ENCODE data around the gene ARHGDIA. TPM values are rescaled to one million over a fixed set of nuclear protein-coding genes. Genes with fewer than 3 reads are reported as not detected.
A peak's percentile ranks its signal among the peaks of the same experiment; 100 is the strongest.

The ARHGDIA gene
- total RNA-seq, 5 donors from 2014 or later (not counting 1 experiment from before 2014, with no cell fraction given) = 473 to 577 (median 504) TPM

DNA sequence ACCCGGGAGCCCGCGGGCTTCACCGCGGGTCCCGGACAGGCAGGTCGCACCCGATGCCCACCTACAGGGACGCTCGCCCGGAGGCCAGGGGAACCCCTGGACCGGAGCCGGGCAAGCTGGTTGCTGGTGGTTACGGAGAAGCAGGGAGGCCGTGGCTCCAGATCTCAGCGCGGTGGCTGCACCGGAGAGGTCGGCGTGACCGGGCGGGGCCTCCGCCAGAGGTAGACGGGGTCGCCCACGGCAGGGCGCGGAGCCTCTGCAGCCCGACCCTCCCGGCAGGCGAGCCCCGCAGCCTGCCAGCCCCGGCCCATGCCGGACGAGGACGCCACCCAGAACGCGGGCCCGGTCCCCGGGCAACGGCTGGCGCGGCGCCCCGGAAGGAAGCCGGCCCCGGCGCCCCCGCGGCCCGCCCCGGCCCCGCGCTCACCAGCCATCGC lies 39.7 kb upstream of the ARHGDIA start:
- Histone ChIP-seq H3K27me3 (replicated peaks in 1 of 2; ENCODE audit: control insufficient read depth in 2 of 2, extremely low read depth in 1 of 2, insufficient read depth in 2 of 2, low read length in 1 of 2) (no peaks in the 10 kb centered on the region), H3K4me1 (ENCODE audit: control insufficient read depth in 1 of 2, extremely low read depth in 1 of 2, insufficient read depth in 2 of 2, low read length in 2 of 2) (peaks cover 5 to 33% of the 10 kb centered on the region in 2 experiments), H3K4me3 (ENCODE audit: control insufficient read depth in 1 of 2, extremely low read depth in 1 of 2, low read length in 1 of 2) (peak overlapping the region; percentile 70 to 90), H3K27ac (ENCODE audit: low read length) (no peak overlapping the region), H3K9me3 (no peaks in the 10 kb centered on the region), H3K36me3 (ENCODE audit: control insufficient read depth in 2 of 2, extremely low read depth in 1 of 2, insufficient read depth in 1 of 2, low read length in 1 of 2) (peaks cover 46 to 73% of the 10 kb centered on the region in 2 donors)
- CTCF ChIA-PET = no interaction called here
- H3K9me3 Mint-ChIP-seq = no peaks in the 10 kb centered on the region
- POLR2A ChIA-PET = no interaction called here
- H3K4me1 Mint-ChIP-seq = peaks cover 7 to 14% (median 10%) of the 10 kb centered on the region in 3 donors
- H3K27ac Mint-ChIP-seq = no peak overlapping the region
- DNase-seq = peak in 1 of 35 experiments; percentile 7
- H3K27me3 Mint-ChIP-seq = no peaks in the 10 kb centered on the region
- ATAC-seq (replicated peaks in 1 of 4) = peak in 3 of 4 experiments; percentile 59 to 67 (median 60)
- peaks cover 17% of the 10 kb centered on the region for H3K36me3 Mint-ChIP-seq
- under 1% methylated on average over 53 of the region's 55 CpGs for WGBS (ENCODE audit: insufficient coverage)
- peak overlapping the region; percentile 69 to 85 (median 82) for H3K4me3 Mint-ChIP-seq

DNA sequence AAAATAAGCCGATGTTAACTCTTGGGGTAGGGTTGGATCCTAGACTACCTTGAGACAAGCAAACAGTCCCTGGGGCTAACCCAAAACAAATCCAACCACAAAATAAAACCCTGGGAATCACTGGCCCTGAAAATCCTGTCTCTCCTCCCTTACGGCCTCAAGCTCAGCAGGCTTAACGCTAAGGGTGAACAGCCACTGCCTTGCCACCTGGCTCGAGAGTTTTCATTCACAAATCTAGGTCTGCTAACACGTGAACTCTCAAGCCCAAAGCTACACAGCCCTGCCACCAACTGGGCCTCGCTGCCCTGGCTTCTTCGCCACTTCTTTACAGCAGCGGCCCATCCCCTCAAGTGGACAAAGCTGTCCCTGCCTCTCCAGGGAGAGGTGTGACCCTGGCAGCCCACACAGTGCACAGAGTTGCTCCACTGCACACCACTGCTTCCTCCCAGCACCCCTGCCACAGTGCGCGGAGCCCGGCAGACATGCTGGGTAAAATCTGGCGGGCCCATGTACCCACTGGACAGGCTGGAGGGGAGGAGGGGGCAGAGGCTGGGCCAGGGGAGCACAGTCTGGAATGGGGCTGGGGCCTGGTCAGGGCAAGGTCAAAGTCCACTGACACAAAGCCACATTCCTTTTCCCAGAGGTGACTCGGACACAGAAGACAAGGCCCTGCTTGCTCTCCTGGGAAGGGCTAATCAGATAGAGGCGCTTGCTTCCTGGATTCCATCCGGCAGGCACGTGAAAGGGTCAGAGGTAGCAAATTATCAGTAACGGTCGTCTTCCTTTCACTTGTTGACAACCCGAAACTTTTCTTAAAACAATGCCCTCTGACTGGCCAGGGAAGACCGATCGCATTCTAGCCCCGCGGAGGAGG lies 39.1 kb upstream of the ARHGDIA start:
- peak overlapping the region; percentile 70 to 90 for H3K4me3 ChIP-seq (ENCODE audit: control insufficient read depth in 1 of 2, extremely low read depth in 1 of 2, low read length in 1 of 2)
- no peaks in the 10 kb centered on the region for H3K27me3 Mint-ChIP-seq
- no peak for DNase-seq
- peak overlapping the region; percentile 69 to 85 (median 82) for H3K4me3 Mint-ChIP-seq
- CTCF ChIA-PET = no interaction called here
- H3K36me3 ChIP-seq (ENCODE audit: control insufficient read depth in 2 of 2, extremely low read depth in 1 of 2, insufficient read depth in 1 of 2, low read length in 1 of 2) = peaks cover 53 to 67% of the 10 kb centered on the region in 2 donors
- peaks cover 5 to 27% of the 10 kb centered on the region in 2 experiments for H3K4me1 ChIP-seq (ENCODE audit: control insufficient read depth in 1 of 2, extremely low read depth in 1 of 2, insufficient read depth in 2 of 2, low read length in 2 of 2)
- H3K27me3 ChIP-seq (replicated peaks in 1 of 2; ENCODE audit: control insufficient read depth in 2 of 2, extremely low read depth in 1 of 2, insufficient read depth in 2 of 2, low read length in 1 of 2) = no peaks in the 10 kb centered on the region
- peaks cover 7 to 11% (median 8%) of the 10 kb centered on the region in 3 donors for H3K4me1 Mint-ChIP-seq
- no peak for ATAC-seq (replicated peaks in 1 of 4)
- peak overlapping the region; percentile 44 to 52 for H3K27ac Mint-ChIP-seq
- H3K9me3 ChIP-seq = no peaks in the 10 kb centered on the region
- WGBS (ENCODE audit: insufficient coverage) = 60% methylated on average over 12 of the region's 23 CpGs
- peaks cover 13% of the 10 kb centered on the region for H3K36me3 Mint-ChIP-seq
- POLR2A ChIA-PET = no interaction called here
- no peaks in the 10 kb centered on the region for H3K9me3 Mint-ChIP-seq
- H3K27ac ChIP-seq (ENCODE audit: low read length) = no peak overlapping the region

DNA sequence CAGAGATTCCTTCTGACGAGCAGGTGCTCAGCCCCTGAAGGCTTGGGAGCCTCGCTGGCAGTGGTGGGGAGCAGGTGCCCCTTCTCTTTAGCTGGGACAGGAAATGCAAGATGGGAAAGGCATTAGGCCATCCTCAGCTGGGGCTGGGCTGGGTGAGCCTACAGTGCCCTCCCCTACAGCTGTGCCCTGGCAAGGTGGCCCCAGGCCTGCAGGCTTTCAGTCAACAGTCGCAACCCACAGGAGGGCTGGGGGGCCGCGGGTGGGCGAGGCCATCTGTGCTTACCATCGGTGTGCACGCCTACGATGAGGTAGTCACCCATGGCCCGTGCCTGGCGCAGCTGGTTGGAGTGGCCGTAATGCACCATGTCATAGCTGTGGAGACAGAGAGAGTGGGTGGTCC lies 38.1 kb upstream of the ARHGDIA start:
- peaks cover 7 to 9% (median 8%) of the 10 kb centered on the region in 3 donors for H3K4me1 Mint-ChIP-seq
- no peak for ATAC-seq (replicated peaks in 1 of 4)
- H3K36me3 Mint-ChIP-seq = peaks cover 9% of the 10 kb centered on the region
- POLR2A ChIA-PET = no interaction called here
- DNase-seq = no peak
- Histone ChIP-seq H3K27me3 (replicated peaks in 1 of 2; ENCODE audit: control insufficient read depth in 2 of 2, extremely low read depth in 1 of 2, insufficient read depth in 2 of 2, low read length in 1 of 2) (no peaks in the 10 kb centered on the region), H3K9me3 (no peaks in the 10 kb centered on the region), H3K4me3 (ENCODE audit: control insufficient read depth in 1 of 2, extremely low read depth in 1 of 2, low read length in 1 of 2) (no peak overlapping the region), H3K27ac (ENCODE audit: low read length) (no peak overlapping the region), H3K4me1 (ENCODE audit: control insufficient read depth in 1 of 2, extremely low read depth in 1 of 2, insufficient read depth in 2 of 2, low read length in 2 of 2) (peaks cover 5 to 26% of the 10 kb centered on the region in 2 experiments), H3K36me3 (ENCODE audit: control insufficient read depth in 2 of 2, extremely low read depth in 1 of 2, insufficient read depth in 1 of 2, low read length in 1 of 2) (peaks cover 50 to 66% of the 10 kb centered on the region in 2 donors)
- H3K27ac Mint-ChIP-seq = no peak overlapping the region
- H3K27me3 Mint-ChIP-seq = no peaks in the 10 kb centered on the region
- CTCF ChIA-PET = no interaction called here
- no peaks in the 10 kb centered on the region for H3K9me3 Mint-ChIP-seq
- 93% methylated on average over 11 of the region's 12 CpGs for WGBS (ENCODE audit: insufficient coverage)
- H3K4me3 Mint-ChIP-seq = peak overlapping the region; percentile 69 to 85 (median 82)

DNA sequence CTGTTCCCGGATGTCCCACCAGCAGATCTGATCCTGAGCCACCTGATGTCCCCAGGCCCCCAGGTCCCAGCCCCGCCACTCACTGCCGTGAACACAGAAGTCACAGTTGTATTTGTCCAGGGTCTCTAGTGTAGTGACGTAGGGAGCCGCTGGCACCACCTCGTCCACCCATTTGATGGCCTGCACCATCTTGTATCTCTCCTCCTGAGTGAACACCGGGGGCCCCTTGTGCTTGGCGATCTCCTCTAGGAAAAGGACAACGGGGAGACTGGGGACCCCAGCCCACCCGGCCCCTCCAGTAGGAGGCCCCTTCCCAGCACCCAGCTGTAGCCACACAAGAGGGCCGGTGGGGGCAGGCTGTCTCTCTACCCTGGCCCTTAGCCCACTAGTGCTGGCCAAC lies 37.7 kb upstream of the ARHGDIA start:
- Mint-ChIP-seq H3K27me3 (no peaks in the 10 kb centered on the region), H3K27ac (no peak overlapping the region), H3K36me3 (peaks cover 9% of the 10 kb centered on the region), H3K4me1 (peaks cover 7 to 9% (median 8%) of the 10 kb centered on the region in 3 donors), H3K9me3 (no peaks in the 10 kb centered on the region), H3K4me3 (no peak overlapping the region)
- POLR2A ChIA-PET = no interaction called here
- 99% methylated on average over 11 of the region's 11 CpGs for WGBS (ENCODE audit: insufficient coverage)
- ATAC-seq (replicated peaks in 1 of 4) (no peak), DNase-seq (no peak)
- peaks cover 5 to 26% of the 10 kb centered on the region in 2 experiments for H3K4me1 ChIP-seq (ENCODE audit: control insufficient read depth in 1 of 2, extremely low read depth in 1 of 2, insufficient read depth in 2 of 2, low read length in 2 of 2)
- no peaks in the 10 kb centered on the region for H3K9me3 ChIP-seq
- peaks cover 46 to 65% of the 10 kb centered on the region in 2 donors for H3K36me3 ChIP-seq (ENCODE audit: control insufficient read depth in 2 of 2, extremely low read depth in 1 of 2, insufficient read depth in 1 of 2, low read length in 1 of 2)
- no peak overlapping the region for H3K27ac ChIP-seq (ENCODE audit: low read length)
- H3K4me3 ChIP-seq (ENCODE audit: control insufficient read depth in 1 of 2, extremely low read depth in 1 of 2, low read length in 1 of 2) = no peak overlapping the region
- CTCF ChIA-PET = no interaction called here
- no peaks in the 10 kb centered on the region for H3K27me3 ChIP-seq (replicated peaks in 1 of 2; ENCODE audit: control insufficient read depth in 2 of 2, extremely low read depth in 1 of 2, insufficient read depth in 2 of 2, low read length in 1 of 2)

DNA sequence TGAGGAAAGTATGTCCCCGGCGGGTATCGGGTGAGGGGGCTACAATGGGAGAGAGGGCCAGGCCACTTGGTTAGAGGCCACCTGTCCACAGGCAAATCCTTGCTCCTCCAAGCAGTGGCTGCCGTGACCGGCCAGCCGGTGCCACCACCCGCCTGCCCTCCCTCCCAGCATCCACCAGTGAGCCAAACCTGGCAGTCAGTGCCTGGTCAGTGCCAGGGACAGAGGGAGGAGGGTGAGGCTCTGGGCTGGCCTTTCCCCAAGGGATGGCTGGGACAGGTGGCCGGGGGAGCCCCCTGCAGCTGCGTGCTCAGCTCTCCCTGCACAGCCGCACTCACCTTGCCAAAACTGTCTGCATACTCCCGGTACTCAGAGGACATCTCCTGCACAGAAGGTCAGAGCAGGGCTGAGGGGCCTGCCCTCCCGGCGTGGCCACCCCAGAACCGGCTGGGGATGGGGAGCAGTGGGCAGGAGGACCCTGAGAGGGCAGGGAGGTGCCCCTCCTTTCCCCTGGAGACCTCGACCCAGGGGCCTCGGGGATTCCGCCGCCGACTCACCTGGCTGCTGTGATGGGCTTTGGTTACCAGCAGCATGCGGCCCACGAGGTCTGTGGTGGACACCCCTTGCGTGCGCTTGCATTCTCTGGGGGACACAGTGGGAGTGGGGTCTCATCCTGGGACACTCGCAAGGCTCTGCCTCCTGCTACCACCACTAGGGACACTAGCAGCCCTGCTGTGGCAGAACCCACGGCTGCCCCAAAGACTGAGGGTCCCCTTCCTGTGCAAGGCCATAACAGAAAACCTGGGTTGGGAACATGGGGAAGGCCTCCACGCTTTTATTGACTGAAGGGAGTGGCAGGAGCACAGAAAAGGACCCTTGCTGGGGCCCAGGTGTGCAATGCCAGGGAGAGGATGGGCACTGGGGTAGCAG lies 36.3 kb upstream of the ARHGDIA start:
- CTCF ChIA-PET = no interaction called here

More for the DNA sequence above, 36.3 kb upstream of the ARHGDIA start:
- Mint-ChIP-seq H3K4me3 (no peak overlapping the region), H3K9me3 (no peaks in the 10 kb centered on the region), H3K36me3 (no peaks in the 10 kb centered on the region), H3K27me3 (no peaks in the 10 kb centered on the region), H3K4me1 (peaks cover 0 to 5% (median 3%) of the 10 kb centered on the region in 3 donors), H3K27ac (no peak overlapping the region)
- Histone ChIP-seq H3K4me3 (ENCODE audit: control insufficient read depth in 1 of 2, extremely low read depth in 1 of 2, low read length in 1 of 2) (no peak overlapping the region), H3K9me3 (no peaks in the 10 kb centered on the region), H3K4me1 (ENCODE audit: control insufficient read depth in 1 of 2, extremely low read depth in 1 of 2, insufficient read depth in 2 of 2, low read length in 2 of 2) (peaks cover 5 to 34% of the 10 kb centered on the region in 2 experiments), H3K27ac (ENCODE audit: low read length) (no peak overlapping the region), H3K27me3 (replicated peaks in 1 of 2; ENCODE audit: control insufficient read depth in 2 of 2, extremely low read depth in 1 of 2, insufficient read depth in 2 of 2, low read length in 1 of 2) (peaks cover 0 to 11% of the 10 kb centered on the region in 2 experiments), H3K36me3 (ENCODE audit: control insufficient read depth in 2 of 2, extremely low read depth in 1 of 2, insufficient read depth in 1 of 2, low read length in 1 of 2) (peaks cover 36 to 52% of the 10 kb centered on the region in 2 donors)
- WGBS (ENCODE audit: insufficient coverage) = 96% methylated on average over 13 of the region's 26 CpGs
- DNase-seq (no peak), ATAC-seq (replicated peaks in 1 of 4) (no peak)
- POLR2A ChIA-PET = no interaction called here

All from T-cell (primary cell).